ENCODE data around the gene CDC34.

- TF ChIP-seq, protein P1, sequence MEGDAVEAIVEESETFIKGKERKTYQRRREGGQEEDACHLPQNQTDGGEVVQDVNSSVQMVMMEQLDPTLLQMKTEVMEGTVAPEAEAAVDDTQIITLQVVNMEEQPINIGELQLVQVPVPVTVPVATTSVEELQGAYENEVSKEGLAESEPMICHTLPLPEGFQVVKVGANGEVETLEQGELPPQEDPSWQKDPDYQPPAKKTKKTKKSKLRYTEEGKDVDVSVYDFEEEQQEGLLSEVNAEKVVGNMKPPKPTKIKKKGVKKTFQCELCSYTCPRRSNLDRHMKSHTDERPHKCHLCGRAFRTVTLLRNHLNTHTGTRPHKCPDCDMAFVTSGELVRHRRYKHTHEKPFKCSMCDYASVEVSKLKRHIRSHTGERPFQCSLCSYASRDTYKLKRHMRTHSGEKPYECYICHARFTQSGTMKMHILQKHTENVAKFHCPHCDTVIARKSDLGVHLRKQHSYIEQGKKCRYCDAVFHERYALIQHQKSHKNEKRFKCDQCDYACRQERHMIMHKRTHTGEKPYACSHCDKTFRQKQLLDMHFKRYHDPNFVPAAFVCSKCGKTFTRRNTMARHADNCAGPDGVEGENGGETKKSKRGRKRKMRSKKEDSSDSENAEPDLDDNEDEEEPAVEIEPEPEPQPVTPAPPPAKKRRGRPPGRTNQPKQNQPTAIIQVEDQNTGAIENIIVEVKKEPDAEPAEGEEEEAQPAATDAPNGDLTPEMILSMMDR (IDR thresholded peaks at IDR 0.05; ENCODE audit: insufficient read depth, low read length, poor library complexity, severe bottlenecking): no peak
- TF ChIP-seq EZH2phosphoT487 (conservative IDR thresholded peaks at IDR 0.05; ENCODE audit: low read length): no peak
Measured at GRCh38 chr19:488505-489417, 42.8 kb upstream of the CDC34 start.
